Measurements from ENCODE around the gene DNAJB1.
"Not testable (repeated sequence)": the region's sequence is repeated elsewhere in the genome, so short reads cannot be mapped to it uniquely, and the experiment has no call there.

Gene DNAJB1

DNA sequence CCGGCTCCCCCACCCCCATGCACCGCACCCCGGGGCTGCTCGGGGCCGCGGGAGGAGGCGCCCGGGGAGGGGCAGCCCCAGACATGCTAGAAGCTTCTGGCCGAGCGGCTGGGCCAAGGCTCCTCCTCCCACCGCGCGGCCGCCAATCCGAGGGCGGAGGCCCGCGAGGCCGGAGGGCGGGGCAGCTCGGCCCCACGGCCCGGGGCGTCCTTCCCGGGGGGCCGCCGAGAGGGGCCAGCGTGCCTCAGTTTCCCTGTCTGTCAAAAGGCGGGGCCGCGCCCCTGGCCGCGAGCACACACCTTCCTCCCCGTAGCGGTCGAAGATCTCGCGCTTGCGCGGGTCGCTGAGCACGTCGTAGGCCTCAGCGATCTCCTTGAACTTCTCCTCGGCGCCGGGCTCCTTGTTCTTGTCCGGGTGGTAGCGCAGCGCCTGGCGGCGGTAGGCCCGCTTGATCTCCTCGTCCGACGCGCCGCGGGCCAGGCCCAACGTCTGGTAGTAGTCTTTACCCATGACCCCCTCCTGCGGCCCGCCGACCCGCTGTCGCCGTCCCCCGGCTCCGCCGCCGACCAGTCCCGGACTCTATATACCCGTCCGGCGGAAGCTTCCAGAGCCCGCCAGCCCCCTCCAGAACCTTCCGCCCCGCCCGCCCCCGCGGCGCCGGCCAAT is at the start of gene DNAJB1:
DNAJB1 (minus strand) TSS at position 558 of the 666 bp plus-strand sequence; CDS start at position 510, 48 bp downstream.
- DNase-seq: no peak

DNA sequence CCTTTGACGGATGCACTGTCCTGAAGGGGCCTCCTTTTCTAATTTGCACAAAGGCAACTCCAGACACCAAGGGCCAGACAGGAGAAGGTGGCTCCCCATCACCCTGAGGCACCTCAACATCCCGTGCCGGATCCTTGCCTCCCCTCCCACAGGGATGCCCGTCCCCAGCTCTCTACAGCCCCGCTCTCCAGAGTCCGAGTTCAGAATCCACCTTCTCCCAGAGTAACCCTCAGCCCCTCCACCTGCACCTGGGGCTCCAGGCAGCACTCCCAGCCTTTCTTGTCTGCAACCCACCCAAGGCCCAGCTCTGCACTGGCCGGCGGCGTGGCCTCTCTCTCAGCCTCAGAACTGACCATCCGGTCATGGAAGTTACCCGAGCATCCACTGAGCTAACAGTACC is 48.9 kb upstream of the DNAJB1 start:
- DNase-seq: no peak

DNA sequence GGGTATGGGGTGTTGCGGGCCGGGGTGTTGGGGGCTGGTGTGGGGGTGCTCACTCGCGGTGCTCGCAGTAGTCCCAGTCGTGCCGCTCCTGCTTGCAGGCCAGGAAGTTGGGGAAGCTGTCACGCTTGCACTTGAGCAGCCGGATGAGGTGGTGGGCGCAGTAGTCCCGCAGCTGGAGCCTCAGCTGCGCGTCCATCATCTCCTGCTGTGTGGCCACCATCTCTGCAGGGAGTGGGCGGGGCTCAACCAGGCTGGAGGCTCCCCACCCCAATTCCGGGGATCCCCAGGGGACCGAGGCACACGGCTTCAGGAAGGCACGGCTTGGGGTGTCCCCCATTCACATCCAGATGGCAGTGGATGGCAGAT is 48.5 kb upstream of the DNAJB1 start:
- DNase-seq: no peak

DNA sequence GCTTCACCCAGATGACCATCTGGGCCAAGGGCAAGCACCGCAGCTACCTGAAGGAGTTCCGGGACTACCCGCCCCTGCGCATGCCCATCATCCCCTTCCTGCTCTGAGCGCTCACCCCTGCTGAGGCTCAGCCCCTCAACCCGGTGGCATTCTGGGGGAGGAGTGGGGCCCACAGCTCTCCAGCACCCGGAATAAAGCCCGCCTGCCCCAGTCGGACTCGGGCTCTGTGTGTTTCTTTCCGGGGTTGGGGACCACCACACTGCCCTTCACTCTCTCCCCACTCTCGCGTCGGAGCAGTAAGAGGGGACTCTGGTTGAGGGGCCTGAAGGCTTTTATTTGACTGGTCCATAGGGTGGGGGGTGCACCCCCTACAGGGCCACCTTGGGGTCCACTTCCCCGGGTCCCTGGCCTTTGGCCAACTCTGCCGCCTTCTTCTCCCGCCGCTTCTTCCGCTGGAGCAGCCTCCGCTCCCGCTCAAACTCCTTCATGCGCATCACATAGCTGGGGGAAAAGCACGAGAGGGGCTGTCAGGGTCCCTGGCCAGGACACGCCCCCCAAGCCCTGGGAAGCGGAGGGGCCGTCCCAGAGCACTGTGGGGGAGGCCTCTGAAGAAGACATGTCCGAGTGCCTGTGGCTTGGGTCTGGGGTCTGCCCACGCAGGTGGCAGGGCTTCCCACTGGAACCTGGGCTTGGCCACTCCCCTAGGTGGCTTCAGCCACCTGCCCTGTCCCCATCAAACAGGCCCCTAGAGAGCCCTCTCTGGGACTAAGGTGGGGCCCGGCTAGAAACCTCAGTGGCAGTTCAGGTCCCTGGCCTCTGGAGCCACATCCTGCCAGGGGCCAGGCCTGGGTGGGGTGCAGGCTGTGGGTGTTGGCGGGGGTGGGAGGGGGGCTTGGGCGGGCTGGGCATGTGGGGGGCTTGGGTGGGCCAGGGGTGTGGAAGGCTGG is 47.8 kb upstream of the DNAJB1 start:
- DNase-seq: no peak

DNA sequence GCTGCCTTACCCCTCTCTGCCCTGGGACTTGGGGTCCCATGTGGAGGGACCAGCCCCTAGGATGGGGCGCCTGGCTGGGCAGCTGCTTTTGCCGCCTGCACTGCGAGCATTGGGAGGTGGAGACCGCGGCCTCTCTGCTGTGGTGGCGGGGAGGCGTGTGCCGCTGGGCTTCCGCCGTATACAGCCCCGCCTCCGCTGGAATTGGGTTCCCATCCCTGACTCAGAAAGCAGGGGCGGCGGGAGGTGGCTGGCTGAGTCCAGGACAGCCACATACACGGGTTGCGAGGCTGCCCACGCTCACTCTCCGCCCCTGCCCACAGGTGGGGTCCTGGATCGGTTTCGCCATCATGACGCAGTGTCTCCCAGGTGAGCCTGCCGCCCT is 47.1 kb upstream of the DNAJB1 start:
- no peak for DNase-seq

DNA sequence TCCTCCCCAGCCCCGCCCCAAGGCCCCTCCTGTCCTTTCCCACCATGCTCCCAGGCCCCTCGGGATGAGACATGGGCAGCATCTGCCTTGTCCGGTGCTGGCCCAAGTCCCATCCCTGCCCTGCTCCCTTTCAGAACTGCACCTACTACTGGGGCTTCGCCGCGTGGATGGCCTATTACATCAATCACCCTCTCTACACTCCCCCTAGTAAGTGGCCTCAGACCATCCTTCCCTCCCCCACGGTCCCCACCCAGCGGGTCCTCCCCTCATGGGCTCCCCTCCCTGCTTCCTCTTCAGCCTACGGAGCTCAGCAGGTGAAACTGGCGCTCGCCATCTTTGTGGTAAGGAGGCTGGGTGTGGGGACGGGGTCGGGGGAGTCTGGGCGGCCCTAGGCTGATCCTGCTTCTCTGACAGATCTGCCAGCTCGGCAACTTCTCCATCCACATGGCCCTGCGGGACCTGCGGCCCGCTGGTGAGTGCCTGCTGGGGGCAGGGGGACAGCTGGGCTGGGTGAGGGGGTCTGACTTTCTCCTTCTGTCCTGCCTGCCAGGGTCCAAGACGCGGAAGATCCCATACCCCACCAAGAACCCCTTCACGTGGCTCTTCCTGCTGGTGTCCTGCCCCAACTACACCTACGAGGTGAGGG is 46.6 kb upstream of the DNAJB1 start:
- DNase-seq: not testable (repeated sequence)

DNA sequence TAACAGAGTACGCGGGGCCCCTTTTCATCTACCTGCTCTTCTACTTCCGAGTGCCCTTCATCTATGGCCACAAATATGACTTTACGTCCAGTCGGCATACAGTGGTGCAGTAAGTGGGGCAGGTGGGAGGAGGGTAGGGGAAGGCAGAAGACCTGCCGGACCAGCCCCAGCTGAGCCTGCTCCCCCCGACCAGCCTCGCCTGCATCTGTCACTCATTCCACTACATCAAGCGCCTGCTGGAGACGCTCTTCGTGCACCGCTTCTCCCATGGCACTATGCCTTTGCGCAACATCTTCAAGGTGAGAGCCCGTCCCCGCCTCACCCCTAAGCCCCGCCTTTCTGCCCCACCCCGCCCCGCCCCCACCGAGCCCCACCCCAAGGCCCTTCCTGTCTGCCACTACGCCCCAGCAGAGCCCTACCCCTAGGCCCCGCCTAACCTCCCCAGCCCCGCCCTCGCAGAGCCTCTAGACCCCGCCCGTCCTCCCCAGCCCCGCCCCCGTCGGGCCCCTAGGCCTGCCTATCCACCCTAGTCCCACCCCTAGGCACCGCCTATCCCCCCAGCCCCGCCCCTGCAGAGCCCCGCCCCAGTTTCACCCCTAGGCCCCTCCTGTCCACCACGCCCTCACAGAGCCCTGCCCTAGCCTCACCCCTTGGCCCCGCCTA is 45.9 kb upstream of the DNAJB1 start:
- no peak for DNase-seq

DNA sequence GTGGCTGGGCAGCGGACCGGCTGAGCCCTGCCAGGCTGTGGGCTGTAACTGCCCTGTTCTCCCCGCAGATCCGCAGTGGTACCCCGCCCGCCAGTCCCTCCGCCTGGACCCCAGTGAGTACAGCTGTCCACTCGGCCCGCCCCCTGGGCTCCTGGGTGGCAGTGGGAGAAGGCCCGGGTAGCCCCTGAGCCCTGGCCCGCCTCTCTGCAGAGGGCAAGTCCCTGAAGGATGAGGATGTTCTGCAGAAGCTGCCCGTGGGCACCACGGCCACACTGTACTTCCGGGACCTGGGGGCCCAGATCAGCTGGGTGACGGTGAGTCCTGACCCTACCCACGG is 45.4 kb upstream of the DNAJB1 start:
- no peak for DNase-seq

DNA sequence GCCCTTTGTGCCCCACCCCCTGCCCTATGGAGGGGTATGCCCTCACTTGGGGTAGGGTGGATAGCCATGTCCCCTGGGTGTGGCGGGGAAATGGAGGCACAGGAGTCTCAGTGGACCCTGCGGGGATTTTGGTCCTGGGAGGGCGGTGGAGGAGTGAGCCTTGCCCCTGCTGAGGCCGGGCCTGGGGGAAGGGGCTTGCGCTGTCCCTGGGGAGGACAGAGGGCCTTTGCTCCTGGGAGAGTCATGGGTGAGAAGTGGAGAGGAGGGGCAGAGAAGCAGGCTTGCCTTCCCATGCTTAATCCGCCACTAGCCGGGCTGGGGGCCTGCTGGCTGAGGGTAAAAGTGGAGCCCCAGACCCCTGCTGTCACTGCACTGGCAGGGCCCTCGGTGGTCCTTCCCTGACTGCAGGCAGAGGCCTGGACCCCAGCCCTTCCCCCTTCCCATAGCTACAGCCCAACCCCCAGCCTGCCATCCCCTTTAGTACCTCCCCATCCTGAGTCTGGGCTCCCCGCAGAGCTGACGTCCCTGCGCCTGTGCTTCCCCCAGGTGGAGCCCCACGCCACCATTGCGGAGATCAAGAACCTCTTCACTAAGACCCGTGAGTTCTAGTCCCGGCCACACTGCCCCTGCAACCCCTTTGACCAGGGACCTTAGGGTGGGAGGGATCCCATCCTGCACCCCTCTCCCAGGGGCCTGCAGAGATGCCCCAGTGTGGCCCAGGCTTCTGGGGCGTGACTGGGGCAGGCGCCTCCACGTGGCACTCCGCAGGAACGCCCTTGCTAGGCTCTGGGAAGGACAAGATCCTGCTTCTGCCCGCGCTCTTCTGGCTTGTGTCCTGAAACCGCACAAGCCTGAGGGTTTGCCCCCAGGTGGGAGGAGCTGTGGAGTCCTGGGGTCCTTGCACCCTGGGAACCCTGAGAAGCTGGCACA is 44.7 kb upstream of the DNAJB1 start:
- DNase-seq: no peak

DNA sequence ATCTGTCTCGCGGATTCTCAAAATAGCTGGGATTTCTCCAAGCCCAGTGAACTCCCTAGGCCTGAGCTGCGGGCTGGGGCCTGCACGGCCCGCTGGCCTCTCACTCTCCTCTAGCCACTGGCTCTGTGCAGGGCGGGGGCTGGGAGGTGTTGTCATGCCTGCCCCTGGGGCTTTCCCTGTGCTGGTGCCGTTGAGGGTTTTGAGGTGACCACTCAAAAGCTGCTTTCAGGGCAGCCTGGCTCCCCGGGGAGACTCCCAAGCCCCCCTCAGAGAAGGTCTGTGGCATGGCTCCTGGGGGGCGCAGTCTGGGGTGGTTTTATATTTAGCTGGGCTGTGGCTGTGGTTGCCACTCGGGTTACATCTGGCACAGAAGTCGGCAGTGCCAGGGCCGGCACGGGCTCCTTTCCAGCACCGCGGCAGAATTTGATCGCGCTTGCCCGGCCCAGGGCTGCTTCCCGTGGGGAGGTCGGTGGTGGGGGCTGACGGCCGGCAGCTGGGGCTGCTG is 43.7 kb upstream of the DNAJB1 start:
- no peak for DNase-seq

DNA sequence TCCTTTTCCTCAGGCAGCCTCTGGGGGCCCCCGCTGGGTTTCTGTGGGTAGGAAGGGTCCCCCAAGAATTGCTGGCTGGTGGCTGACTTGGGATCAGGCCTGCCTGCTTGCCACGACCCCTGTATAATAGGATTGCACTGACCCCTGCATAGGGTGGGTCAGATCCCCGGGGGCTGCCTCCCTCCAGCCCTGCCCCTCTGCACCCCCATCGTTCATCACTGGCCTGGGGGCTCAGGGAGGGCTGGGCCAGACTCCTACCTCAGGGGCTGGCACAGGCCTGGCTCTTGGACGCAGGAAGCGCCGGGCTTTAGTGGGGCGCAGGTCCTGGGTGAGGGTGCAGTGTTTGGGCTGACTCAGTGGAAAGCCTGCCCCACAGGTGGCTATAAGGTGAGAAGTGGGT is 43.1 kb upstream of the DNAJB1 start:
- no peak for DNase-seq

DNA sequence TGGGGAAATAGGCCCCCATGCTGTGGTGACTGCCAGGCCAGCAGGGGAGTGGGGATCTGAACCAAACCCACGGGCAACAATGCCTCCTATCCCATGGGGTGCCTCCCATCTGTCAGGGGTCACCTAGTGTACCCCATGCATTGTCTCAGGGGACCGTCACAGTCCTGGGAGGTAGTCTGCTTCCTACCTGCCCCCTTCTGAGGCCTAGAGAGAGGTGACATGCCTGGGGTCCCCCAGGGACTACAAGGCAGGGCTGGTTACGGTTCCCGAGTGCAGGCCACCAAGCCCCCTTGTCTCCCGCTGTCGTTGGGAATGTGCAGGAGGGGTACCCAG is 42.5 kb upstream of the DNAJB1 start:
- no peak for DNase-seq

DNA sequence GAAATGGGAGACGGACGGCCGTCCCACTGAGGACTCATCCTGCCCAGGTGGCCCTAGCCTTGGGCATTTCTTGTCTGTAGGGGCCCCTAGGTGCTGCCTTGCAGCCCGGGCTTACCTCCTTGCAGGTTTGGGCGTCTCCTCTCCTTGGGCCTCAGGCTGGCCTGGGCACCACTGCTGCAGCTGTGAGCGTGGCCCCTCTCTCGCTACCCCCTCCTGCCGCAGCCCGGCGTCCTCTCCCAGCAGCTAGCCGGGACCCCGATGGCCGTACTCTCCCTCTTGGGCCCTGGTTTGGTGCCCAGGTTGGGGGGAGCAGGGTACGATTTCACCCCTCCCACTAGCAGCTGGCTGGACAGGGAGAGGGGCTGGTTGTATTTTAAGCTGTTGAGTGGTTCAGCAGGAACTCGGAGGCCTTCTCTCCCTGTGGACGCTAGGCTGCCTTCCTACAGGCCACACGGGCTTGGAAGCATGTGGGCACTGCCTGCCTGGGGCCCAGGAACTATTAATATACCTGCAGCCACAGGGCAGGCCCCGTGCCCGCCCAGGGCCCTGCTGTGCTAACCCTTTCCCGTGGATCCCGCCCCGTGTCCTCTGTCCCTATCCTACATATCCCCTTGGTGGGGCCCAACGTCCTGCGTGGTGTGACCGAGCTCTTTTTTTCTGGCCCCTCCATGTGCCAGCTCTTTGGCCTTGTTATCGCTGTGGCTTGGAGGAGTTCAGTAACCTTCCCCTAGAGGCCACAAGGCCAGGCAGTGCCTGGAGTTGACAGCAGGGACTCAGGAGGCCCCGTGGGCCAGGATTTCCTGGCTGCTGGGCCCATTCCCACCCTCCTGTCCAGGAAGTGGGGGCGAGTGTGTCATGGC is 41.9 kb upstream of the DNAJB1 start:
- no peak for DNase-seq

DNA sequence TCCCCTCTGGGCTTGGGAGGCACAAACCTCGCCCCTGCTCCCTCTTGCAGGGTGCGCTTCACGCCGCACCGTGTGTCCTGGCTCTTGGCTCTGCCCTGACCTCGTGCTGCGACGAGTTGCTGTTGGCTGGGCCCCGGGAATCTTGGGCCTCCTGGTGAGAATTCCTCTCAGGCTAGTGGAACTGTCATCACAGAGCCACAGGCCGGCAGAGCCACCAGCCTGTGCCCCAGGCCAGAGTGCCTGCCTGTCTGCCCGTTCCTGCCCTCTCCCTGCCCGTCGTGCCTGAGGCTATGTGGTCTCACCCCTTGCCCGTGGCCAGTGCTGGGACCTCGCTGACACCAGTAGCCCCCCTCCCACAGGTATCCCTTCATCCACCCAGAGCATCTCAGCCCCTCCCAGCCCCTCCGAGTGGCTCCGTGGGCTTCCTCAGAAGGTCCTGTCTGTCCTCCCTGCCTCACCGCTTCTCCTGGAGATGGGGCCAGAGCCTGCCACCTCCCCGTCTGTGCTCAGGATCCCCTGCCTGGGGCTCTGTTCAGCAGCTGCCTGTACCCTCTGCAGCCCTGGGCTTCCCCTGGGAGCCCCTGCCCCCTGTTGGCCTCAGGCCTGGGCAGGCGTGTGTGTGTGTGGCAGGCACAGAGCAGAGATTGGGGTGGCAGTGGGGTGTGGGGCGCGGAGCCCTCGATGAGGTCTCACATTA is 40.3 kb upstream of the DNAJB1 start:
- no peak for DNase-seq

DNA sequence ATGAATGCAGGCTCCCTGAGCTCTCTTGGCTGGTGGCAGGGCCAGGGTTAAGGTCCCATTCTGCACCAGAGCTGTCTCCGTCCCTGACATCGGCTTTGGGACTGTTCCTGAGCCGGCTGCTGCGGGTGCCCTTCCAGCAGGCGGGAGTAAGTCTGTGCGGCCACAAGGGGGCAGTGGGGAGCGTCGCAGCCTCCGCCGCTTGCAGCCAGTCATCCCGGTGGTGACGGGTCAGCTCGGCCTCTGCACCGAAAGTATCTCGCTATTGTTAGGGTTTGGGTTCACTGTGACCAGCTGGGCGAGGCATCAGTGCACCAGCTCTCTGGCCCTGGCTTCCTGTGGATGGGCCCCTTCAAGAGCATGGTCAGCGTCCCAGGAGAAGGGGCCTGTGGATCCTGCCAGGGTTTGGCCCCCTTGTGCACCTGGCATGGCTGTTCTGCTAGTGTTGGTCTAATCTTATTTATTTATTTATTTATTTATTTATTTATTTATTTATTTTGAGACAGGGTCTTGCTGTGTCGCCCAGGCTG is 38.5 kb upstream of the DNAJB1 start:
- DNase-seq: peak; percentile 40

DNA sequence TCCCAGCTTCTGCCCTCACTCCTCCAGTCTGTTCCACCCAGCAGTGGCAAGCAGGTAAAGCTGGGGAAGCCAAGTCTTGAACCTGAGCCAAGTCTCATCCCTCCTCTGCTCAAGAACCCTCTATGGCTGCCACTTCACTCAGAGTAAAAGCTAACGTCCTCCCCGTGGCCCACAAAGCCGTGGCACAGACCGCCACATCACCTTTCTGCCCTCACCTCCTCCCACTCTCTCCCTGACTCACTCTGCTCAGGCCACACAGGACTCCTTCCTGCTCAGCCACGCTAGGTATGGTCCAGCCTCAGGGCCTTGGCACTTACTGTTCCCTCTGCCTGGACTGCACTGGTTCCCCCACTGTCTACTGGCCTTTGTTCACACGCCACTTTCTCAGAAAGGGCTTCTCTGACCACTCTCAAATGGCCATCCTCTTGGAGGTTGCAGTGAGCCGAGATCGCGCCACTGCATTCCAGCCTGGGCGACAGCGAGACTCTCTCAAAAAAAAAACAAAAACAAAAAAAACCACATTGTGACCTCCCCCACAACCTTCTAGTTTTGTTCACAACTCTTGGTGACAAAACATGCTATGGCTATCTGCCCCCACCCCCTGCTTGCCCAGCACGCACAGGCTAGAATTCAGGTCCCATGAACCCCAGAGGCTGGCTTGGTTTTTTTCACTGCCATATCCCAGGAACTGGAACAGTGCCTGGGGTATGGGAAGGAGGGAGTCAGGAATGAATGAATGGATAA is 37.9 kb upstream of the DNAJB1 start:
- DNase-seq: no peak

DNA sequence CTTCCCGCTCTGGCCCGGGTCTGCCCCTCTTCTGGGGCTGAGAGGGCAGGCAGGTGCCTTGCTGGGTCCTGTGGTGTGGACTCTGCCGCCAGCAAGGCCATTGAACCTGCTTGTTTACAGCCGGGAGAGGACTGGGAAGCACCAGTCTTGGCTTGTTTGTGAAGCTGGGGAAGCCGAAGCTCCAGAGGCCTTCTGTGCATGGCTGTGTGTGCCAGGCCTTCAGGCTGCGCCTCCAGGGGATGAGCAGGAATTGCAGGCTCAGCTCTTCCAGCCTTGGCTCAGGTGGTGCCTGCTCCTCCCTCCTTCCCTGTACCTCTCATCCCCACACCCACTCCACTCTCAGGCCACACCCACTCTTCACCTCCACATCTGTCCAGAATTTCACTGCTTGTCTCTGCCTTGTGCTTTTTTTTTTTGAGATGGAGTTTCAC is 36.2 kb upstream of the DNAJB1 start:
- peak; percentile 80 for DNase-seq

DNA sequence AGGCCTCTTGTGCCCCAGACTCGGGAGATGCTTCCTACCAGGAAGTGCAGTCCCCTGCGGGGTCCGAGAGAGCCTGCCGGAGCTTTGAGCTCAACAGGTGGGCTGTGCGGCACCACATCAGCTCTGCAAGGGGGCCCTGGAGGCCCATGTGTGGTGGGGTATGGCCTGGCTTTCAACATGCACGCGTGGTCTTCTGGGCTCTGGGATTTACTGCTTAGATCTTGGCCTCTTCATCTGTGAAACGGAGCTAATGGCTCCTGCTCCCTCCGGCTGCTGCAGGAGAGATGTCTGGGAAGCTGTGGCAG is 35.7 kb upstream of the DNAJB1 start:
- DNase-seq: no peak

DNA sequence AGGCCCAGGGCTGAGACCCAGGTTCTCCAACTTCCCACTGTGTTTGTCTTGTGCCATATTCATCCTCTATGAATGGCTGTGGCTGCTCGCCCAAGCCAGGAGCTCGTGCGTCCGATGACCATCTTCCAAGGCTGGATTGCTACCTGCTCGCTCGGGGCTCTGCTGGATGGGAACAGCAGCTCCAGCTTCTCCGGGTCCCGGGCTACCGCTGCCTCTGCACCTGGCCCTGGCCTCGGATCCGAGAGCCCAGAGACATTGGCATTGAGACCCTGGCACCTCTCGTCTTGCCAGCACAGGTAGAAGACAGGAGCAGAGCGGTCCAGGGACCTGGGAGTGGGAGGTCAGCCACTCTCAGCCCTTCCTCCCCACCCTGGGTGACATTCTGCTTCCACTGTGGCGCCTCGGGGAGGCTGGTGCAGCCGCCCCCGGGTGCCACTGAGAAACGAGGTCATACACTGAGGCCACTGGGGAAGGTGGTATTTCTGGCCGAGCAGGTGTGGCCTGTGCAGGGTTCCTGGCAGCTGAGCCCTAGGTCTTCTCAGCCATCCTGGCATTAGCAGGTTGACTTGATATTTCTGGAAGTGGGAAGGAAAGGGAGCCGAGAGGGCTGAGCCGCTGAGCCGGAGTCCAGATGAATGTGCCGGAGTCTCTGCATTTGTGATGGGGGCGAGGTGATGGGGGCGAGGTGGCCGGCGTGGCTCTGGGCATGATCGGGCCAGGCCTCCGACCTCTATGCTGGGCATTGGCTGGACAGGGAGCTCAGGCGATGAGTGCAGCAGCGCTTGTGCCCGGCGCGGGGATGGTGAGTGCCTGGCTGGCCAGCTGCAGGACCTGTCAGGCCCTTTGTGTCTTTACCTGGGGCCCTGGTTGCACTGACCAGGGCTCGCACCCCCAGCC is 35.1 kb upstream of the DNAJB1 start:
- DNase-seq: no peak

Data from NCI-H1694 (cell line).